T follicular helper cell (primary cell): ENCODE measurements around the gene KIRREL2.

Experiments
- DNase-seq: peaks from one replicate; pipeline ENCODE4 v3.0.0-alpha.2; 2020; ENCODE audit warnings: low read depth

Gene KIRREL2

DNA sequence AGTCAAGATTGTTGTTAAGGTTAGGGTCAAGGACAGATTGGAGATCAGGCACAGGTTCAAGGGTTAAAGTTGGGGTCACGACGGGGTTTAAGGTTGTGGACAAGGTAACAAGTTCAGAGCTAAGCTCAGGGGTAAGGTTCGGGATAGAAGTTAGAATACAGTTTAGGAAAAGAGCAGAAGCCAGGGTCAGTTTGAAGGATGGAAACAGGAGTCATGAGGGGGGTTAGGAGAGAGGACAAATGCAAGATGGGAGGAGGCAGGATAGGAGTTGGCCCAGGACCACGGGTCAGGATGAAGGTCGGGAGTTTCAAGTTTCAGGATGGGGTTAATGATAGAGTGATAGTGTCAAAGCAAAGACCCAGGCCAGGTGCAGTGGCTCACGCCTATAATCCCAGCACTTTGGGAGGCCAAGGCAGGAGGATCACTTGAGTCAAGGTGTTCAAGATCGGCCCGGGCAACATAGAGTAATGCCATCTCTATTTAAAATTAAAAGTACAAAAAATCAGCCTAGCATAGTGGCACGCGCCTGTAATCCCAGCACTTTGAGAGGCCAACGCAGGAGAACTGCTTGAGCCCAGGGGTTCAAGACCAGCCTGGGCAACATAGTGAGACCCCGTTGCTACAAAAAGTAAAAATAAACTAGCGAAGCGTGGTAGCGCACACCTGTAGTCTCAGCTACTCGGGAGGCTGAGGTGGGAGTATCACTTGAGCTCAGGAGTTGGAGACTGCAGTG is 12.1 kb upstream of the KIRREL2 start:
- no peak for DNase-seq

GRCh38 chr19:35845215-35846037 is 11.3 kb upstream of the KIRREL2 start:
- DNase-seq = no peak

GRCh38 chr19:35846038-35846668 is 10.6 kb upstream of the KIRREL2 start:
- no peak for DNase-seq

DNA sequence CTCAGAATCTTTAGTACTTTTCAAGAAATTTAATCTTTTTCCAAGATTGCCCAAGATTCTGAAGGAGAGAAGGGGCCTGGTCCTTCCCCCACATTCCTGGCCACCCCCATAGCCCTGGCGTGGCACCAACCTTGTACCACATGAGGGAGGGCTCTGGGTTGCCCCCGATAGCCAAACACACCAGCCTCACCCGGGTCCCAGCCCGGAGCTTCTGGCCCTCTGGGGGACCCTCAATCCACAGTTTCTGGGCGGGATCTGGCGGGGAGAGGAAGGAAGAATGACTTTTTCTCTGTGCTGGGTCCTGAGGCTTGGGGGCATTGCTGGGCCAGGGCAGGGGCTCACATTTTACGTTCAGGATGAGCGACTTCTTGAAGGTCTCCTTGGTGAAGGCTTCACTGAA is 8.8 kb upstream of the KIRREL2 start:
- DNase-seq = no peak

DNA sequence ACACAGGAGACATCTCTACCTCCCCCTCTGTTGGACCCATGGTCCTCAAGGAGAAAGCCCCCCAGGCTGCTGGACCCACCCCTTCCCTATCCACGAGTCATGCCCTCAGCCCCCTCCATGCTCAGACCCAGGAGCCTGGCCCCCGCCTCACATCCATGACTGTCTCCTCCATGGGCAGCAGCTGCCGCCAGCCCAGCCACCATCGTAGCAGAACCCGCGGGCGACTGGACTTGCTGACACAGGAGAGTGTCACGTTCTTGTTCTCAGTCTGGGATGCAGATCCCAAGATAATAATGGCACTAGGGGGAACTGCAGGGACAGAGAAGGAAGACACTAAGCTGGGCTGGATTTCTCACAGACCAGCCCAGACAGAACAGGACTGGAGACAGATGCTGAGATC is 8.2 kb upstream of the KIRREL2 start:
- DNase-seq = no peak

GRCh38 chr19:35848919-35849505 is 7.7 kb upstream of the KIRREL2 start:
- no peak for DNase-seq

- no peak for DNase-seq
Measured at GRCh38 chr19:35851213-35852028, 5.3 kb upstream of the KIRREL2 start.

- DNase-seq = no peak
Measured at GRCh38 chr19:35852029-35852780, 4.5 kb upstream of the KIRREL2 start, which contains the start of gene NPHS1. NPHS1 (minus strand) TSS chr19:35852504; CDS start chr19:35851837, 667 bp downstream.

- DNase-seq = no peak
Measured at GRCh38 chr19:35853038-35853756, 3.5 kb upstream of the KIRREL2 start.

DNA sequence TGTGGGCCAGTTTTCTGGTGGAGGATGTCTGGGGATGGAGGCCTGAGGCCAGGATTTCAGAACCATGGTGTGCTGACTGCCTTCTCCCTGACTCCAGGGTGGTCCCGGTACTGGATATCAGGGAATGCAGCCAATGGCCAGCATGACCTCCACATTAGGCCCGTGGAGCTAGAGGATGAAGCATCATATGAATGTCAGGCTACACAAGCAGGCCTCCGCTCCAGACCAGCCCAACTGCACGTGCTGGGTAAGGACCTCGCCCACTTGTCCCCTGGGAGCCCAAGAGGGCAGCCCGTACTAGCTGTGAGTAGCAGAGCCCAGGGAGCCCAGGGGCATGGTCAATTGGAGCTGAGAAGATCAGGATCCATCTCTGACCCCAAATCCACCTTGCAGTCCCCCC is 1.6 kb downstream of the KIRREL2 start:
- DNase-seq = no peak

- no peak for DNase-seq
Measured at GRCh38 chr19:35859414-35859813, 2.7 kb downstream of the KIRREL2 start.

GRCh38 chr19:35860436-35860817 is 3.7 kb downstream of the KIRREL2 start:
- no peak for DNase-seq

DNA sequence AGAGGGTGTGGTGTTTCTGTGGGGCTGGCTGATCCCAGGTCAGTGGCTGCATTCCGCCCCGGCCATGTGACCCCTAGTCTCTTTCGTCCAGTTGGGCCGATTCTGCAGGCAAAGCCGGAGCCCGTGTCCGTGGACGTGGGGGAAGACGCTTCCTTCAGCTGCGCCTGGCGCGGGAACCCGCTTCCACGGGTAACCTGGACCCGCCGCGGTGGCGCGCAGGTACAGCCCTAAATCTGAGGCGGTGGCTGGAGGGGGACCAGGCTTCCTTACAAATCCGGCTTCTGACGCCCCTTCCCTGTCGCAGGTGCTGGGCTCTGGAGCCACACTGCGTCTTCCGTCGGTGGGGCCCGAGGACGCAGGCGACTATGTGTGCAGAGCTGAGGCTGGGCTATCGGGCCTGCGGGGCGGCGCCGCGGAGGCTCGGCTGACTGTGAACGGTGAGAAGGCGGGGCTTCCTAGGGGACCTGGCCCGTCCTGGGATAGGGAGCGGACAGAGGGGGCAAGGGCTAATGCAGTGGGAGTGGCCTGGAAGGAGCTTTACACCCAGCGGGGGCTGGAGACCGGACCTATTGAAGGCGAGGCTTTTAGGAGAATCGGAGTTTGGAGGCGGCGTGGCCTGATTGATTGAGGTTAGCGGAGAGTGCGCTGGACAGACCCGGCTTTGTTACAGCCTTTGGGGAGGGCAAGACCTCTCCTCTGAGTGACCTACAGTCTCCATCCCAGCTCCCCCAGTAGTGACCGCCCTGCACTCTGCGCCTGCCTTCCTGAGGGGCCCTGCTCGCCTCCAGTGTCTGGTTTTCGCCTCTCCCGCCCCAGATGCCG is 4.3 kb downstream of the KIRREL2 start:
- DNase-seq = no peak

- DNase-seq = no peak
Measured at GRCh38 chr19:35861640-35862160, 5.0 kb downstream of the KIRREL2 start.

GRCh38 chr19:35862528-35862927 is 5.8 kb downstream of the KIRREL2 start:
- no peak for DNase-seq

DNA sequence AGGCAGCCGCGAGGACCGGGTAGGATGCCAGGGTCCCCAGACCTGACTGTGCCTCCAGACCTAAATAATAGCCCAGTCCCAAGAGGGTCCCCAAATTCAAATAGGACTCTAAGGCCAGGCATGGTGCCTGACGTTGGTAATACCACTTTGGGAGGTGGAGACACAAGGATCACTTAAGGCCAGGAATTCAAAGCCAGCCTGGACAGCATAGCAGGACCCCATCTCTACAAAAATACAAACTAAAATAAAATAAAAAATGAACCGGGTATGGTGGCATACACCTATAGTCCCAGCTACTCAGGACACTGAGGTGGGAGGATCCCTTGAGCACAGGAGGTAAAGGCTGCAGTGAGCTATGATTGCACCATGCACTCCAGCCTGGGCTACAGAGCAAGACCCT is 6.3 kb downstream of the KIRREL2 start:
- no peak for DNase-seq

- DNase-seq = peak; percentile 37
Measured at GRCh38 chr19:35868172-35868822, 11.6 kb downstream of the KIRREL2 start, which contains the start of gene APLP1. APLP1 (plus strand) TSS chr19:35868574; CDS start chr19:35868637, 63 bp downstream.

GRCh38 chr19:35868823-35869326 is 12.2 kb downstream of the KIRREL2 start:
- no peak for DNase-seq
